ENCODE measurements around the gene CDH23. TPM values are rescaled to one million over a fixed set of nuclear protein-coding genes. Genes with fewer than 3 reads are reported as not detected.

CDH23 gene
- total RNA-seq, 1 experiment from 2014 or later: 7.8 TPM

- CTCF ChIA-PET: interaction anchor here (0.6 kb wide), 1 partner anchor 21 kb away, joined by 3 read pairs; no protein-coding TSS in a partner anchor
- no TSS peak for BruUV-seq (replicated peaks)
Measured at GRCh38 chr10:71630168-71630567, 233.4 kb downstream of the CDH23 start.

GRCh38 chr10:71631007-71631861 lies 234.5 kb downstream of the CDH23 start:
- no peaks in the 10 kb centered on the region for H3K9me3 ChIP-seq (ENCODE audit: insufficient read depth, low read depth)
- H3K27me3 ChIP-seq (ENCODE audit: insufficient read depth, low read depth): no peaks in the 10 kb centered on the region
- DNase-seq: no peak
- ChIA-PET POLR2A (ENCODE audit: unreplicated experiment) (no interaction called here), CTCF (interaction anchor here (0.6 kb wide), 1 partner anchor 19 kb away, joined by 11 read pairs; no protein-coding TSS in a partner anchor)
- H4K20me1 ChIP-seq (ENCODE audit: insufficient read depth): no peaks in the 10 kb centered on the region
- no peaks in the 10 kb centered on the region for H3K36me3 ChIP-seq (ENCODE audit: low read depth)
- no peak overlapping the region for H3K4me3 ChIP-seq
- no peaks in the 10 kb centered on the region for H3F3A ChIP-seq (ENCODE audit: insufficient read depth, low read depth)
- TF ChIP-seq CTCF (conservative IDR thresholded peaks at IDR 0.05) (no peak), EZH2 (IDR thresholded peaks at IDR 0.05; ENCODE audit: low read depth) (no peak)
- no peaks in the 10 kb centered on the region for H3K79me2 ChIP-seq (ENCODE audit: low read depth)
- no peaks in the 10 kb centered on the region for H3K9me2 ChIP-seq (ENCODE audit: insufficient read depth)
- no peaks in the 10 kb centered on the region for H3K4me1 ChIP-seq (replicated peaks; ENCODE audit: insufficient read depth)
- H3K27ac ChIP-seq: no peak overlapping the region
- intact Hi-C loops (cut with micrococcal nuclease; ENCODE audit: unreplicated experiment): no loop called here
- no peak overlapping the region for H2AFZ ChIP-seq
- no peak overlapping the region for H3K4me2 ChIP-seq
- BruUV-seq (replicated peaks): no TSS peak

More at GRCh38 chr10:71630168-71630567, 233.4 kb downstream of the CDH23 start:
- Histone ChIP-seq H3K4me2 (no peak overlapping the region), H2AFZ (no peak overlapping the region), H3K4me3 (no peak overlapping the region), H3K4me1 (replicated peaks; ENCODE audit: insufficient read depth) (no peaks in the 10 kb centered on the region), H3K36me3 (ENCODE audit: low read depth) (no peaks in the 10 kb centered on the region), H3K9me2 (ENCODE audit: insufficient read depth) (no peaks in the 10 kb centered on the region), H3K9me3 (ENCODE audit: insufficient read depth, low read depth) (no peaks in the 10 kb centered on the region), H3K79me2 (ENCODE audit: low read depth) (no peaks in the 10 kb centered on the region), H4K20me1 (ENCODE audit: insufficient read depth) (no peaks in the 10 kb centered on the region), H3K27me3 (ENCODE audit: insufficient read depth, low read depth) (no peaks in the 10 kb centered on the region), H3K27ac (no peak overlapping the region), H3F3A (ENCODE audit: insufficient read depth, low read depth) (no peaks in the 10 kb centered on the region)
- POLR2A ChIA-PET (ENCODE audit: unreplicated experiment): interaction anchor here (0.5 kb wide), 1 partner anchor 311 kb away, joined by 10 read pairs; no protein-coding TSS in a partner anchor
- no peak for TF ChIP-seq EZH2 (IDR thresholded peaks at IDR 0.05; ENCODE audit: low read depth)
- no peak for TF ChIP-seq CTCF (conservative IDR thresholded peaks at IDR 0.05)
- intact Hi-C loops (cut with micrococcal nuclease; ENCODE audit: unreplicated experiment): no loop called here
- DNase-seq: no peak

GRCh38 chr10:71632200-71632820 lies 235.6 kb downstream of the CDH23 start:
- Histone ChIP-seq H3K9me3 (ENCODE audit: insufficient read depth, low read depth) (no peaks in the 10 kb centered on the region), H3K9me2 (ENCODE audit: insufficient read depth) (no peaks in the 10 kb centered on the region), H3K4me3 (no peak overlapping the region), H4K20me1 (ENCODE audit: insufficient read depth) (no peaks in the 10 kb centered on the region), H3K4me1 (replicated peaks; ENCODE audit: insufficient read depth) (no peaks in the 10 kb centered on the region; the same call in 1 of the 2 replicates), H3F3A (ENCODE audit: insufficient read depth, low read depth) (no peaks in the 10 kb centered on the region), H2AFZ (no peak overlapping the region), H3K4me2 (no peak overlapping the region), H3K36me3 (ENCODE audit: low read depth) (no peaks in the 10 kb centered on the region), H3K27me3 (ENCODE audit: insufficient read depth, low read depth) (no peaks in the 10 kb centered on the region), H3K79me2 (ENCODE audit: low read depth) (no peaks in the 10 kb centered on the region), H3K27ac (no peak overlapping the region)
- no peak for DNase-seq
- TF ChIP-seq EZH2 (IDR thresholded peaks at IDR 0.05; ENCODE audit: low read depth): no peak
- TF ChIP-seq CTCF (conservative IDR thresholded peaks at IDR 0.05): no peak
- BruUV-seq (replicated peaks): no TSS peak
- ChIA-PET CTCF (no interaction called here), POLR2A (ENCODE audit: unreplicated experiment) (no interaction called here)
- intact Hi-C loops (cut with micrococcal nuclease; ENCODE audit: unreplicated experiment): no loop called here
